ENCODE data around the gene B3GNT9.

DNA sequence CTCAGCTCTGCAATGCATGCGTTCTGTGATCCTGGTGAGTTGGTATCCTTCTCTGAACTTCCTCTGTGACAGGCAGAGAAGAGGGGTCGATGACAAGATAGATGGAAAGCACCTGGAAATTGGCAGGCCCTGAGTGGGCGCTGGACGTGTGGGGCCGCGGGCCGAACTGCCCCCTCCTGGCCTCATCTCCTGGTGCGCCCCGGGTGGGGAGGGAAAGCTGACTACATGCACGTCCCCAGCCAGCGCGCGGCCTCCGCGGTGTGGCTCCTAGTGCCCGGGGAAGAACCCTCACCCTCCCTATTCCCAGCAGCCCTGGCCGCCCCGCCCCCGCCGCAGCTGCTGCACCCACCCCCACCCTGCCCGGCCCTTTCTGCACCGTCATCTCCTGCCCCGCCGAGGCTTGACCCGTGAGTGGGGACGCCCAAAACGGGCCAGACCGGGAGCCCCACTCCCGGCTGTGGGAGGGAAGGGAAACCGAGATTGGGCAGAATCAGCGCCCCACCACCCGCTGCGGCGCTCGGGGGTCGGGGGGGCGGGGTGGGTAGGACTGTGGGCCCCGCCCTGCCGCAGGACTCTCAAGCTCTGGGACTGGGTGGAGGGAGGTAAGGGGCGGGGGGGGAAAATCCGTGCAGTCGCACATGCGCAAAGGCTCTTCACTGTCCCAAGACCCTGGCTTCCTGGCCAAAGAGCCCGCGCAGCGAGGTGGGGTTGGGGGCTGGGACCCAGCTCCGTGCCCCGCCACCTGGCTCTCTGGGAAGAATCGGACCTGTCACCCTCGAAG lies 19.6 kb upstream of the B3GNT9 start, which contains the start of gene NOL3:
- peak in 1 of 2 donors; percentile 59 for TF ChIP-seq POLR2A (IDR thresholded peaks at IDR 0.05)
- no peak for TF ChIP-seq CTCF (IDR thresholded peaks at IDR 0.05)
